Fibroblast of lung (primary cell): Measurements from ENCODE around the gene RGS3.

Experiments used
- EZH2 ChIP-seq: IDR thresholded peaks from 2 replicates; pipeline ENCODE4 v1.5.1; 2012; ENCODE audit warnings: low read length, control low read depth, mild to moderate bottlenecking; ENCODE audit errors: missing control alignments
- TF ChIP-seq, protein P1 (sequence below), 2 donors: IDR thresholded peaks in 1 of 2; conservative IDR thresholded peaks in 1 of 2; 1 replicate in 1 of 2; 2 replicates in 1 of 2; pipeline ENCODE4 v1.5.1; 2011 to 2012; ENCODE audit warnings: low read length in 2 of 2, control low read depth in 1 of 2, inconsistent platforms in 1 of 2, low read depth in 1 of 2, mild to moderate bottlenecking in 1 of 2

GRCh38 chr9:113481176-113481787 lies 17.8 kb downstream of the RGS3 start:
- TF ChIP-seq, protein P1, sequence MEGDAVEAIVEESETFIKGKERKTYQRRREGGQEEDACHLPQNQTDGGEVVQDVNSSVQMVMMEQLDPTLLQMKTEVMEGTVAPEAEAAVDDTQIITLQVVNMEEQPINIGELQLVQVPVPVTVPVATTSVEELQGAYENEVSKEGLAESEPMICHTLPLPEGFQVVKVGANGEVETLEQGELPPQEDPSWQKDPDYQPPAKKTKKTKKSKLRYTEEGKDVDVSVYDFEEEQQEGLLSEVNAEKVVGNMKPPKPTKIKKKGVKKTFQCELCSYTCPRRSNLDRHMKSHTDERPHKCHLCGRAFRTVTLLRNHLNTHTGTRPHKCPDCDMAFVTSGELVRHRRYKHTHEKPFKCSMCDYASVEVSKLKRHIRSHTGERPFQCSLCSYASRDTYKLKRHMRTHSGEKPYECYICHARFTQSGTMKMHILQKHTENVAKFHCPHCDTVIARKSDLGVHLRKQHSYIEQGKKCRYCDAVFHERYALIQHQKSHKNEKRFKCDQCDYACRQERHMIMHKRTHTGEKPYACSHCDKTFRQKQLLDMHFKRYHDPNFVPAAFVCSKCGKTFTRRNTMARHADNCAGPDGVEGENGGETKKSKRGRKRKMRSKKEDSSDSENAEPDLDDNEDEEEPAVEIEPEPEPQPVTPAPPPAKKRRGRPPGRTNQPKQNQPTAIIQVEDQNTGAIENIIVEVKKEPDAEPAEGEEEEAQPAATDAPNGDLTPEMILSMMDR (conservative IDR thresholded peaks at IDR 0.05 in 1 of 2, IDR thresholded peaks at IDR 0.05 in 1 of 2; ENCODE audit: low read depth in 1 of 2, low read length in 2 of 2) = no peak
- no peak for TF ChIP-seq EZH2
